Body of pancreas (tissue), 4 donors: ENCODE measurements around the gene BCCIP.

Experiments
- CTCF ChIP-seq, 7 experiments: fragments of 450-650 bp in 4 of 7; fragments of 200-600 bp in 3 of 7; sonication (generic) in 3 of 7; IDR thresholded peaks; one replicate each; pipeline ENCODE4 v1.5.1; 2016 to 2019; ENCODE audit warnings: antibody characterized with exemption in 7 of 7
- POLR2A ChIP-seq, 3 donors: fragments of 450-650 bp; IDR thresholded peaks; one replicate each; pipeline ENCODE4 v1.6.1; 2016; ENCODE audit warnings: antibody characterized with exemption in 3 of 3, mild to moderate bottlenecking in 2 of 3

GRCh38 chr10:125881192-125881591 lies 57.8 kb downstream of the BCCIP start, which contains the start of gene DHX32:
- TF ChIP-seq CTCF (IDR thresholded peaks at IDR 0.05), result no peak
- TF ChIP-seq POLR2A (IDR thresholded peaks at IDR 0.05), result no peak
